HepG2 (cell line): ENCODE results near the gene TPCN2.

Experiments used
- ASH2L ChIP-seq: fragments of 300-600, 200-600 bp; sonication (generic); IDR thresholded peaks from 2 replicates; pipeline ENCODE4 v1.7.0; 2017; ENCODE audit warnings: low read depth, mild to moderate bottlenecking, moderate library complexity, mixed read lengths, low read length; ENCODE audit not compliant: insufficient read length
- ELF1 ChIP-seq: sonication (generic); formaldehyde crosslinking; IDR thresholded peaks from 2 replicates; pipeline ENCODE4 v1.4.0; 2020; ENCODE audit warnings: missing genetic modification reagents
- EZH2 ChIP-seq: conservative IDR thresholded peaks from 2 replicates; pipeline ENCODE4 v1.6.1; 2012; ENCODE audit warnings: mild to moderate bottlenecking, low read depth, low read length, moderate library complexity
- FIP1L1 ChIP-seq: fragments of 200-400 bp; formaldehyde crosslinking; IDR thresholded peaks from 2 replicates; pipeline ENCODE4 v1.6.1; 2018; ENCODE audit warnings: low read depth, mild to moderate bottlenecking, low read length, moderate library complexity, borderline replicate concordance; ENCODE audit not compliant: insufficient read depth
- FOXK1 ChIP-seq: sonication (generic); formaldehyde crosslinking; IDR thresholded peaks from 2 replicates; pipeline ENCODE4 v1.4.0; 2020; ENCODE audit warnings: low read depth, missing genetic modification reagents, borderline replicate concordance
- JARID2 ChIP-seq: sonication (generic); formaldehyde crosslinking; IDR thresholded peaks from 2 replicates; pipeline ENCODE4 v1.8.1; 2023; ENCODE audit warnings: missing genetic modification reagents, inconsistent platforms; ENCODE audit not compliant: insufficient replicate concordance
- JUNB ChIP-seq: sonication (generic); formaldehyde crosslinking; IDR thresholded peaks from 2 replicates; pipeline ENCODE4 v1.8.0; 2022; ENCODE audit warnings: missing genetic modification reagents, mild to moderate bottlenecking, borderline replicate concordance
- POLR2A ChIP-seq, 2 experiments: IDR thresholded peaks; 2 replicates each; pipeline ENCODE4 v1.6.1; 2011; ENCODE audit warnings: low read depth in 2 of 2, low read length in 2 of 2, mild to moderate bottlenecking in 1 of 2, moderate library complexity in 1 of 2; ENCODE audit not compliant: insufficient read depth in 1 of 2
- ZNF501 ChIP-seq: sonication (generic); formaldehyde crosslinking; IDR thresholded peaks from 2 replicates; pipeline ENCODE4 v1.5.1; 2020; ENCODE audit warnings: mild to moderate bottlenecking, moderate library complexity, missing genetic modification reagents
- ZNF569 ChIP-seq: sonication (generic); formaldehyde crosslinking; IDR thresholded peaks from 2 replicates; pipeline ENCODE4 v1.5.0; 2020; ENCODE audit warnings: mild to moderate bottlenecking, missing genetic modification reagents, moderate library complexity, borderline replicate concordance
- TF ChIP-seq, protein P1 (sequence below): sonication (generic); formaldehyde crosslinking; IDR thresholded peaks from 2 replicates; pipeline ENCODE4 v1.8.1; 2023; ENCODE audit warnings: missing genetic modification reagents, inconsistent platforms, borderline replicate concordance
- TF ChIP-seq, protein P2 (sequence below): sonication (generic); formaldehyde crosslinking; IDR thresholded peaks from 2 replicates; pipeline ENCODE4 v1.5.1; 2020; ENCODE audit warnings: mild to moderate bottlenecking, missing genetic modification reagents, moderate library complexity
- TF ChIP-seq, protein P3 (sequence below): sonication (generic); formaldehyde crosslinking; IDR thresholded peaks from 2 replicates; pipeline ENCODE4 v1.5.0; 2020; ENCODE audit warnings: mild to moderate bottlenecking, missing genetic modification reagents, moderate library complexity

DNA sequence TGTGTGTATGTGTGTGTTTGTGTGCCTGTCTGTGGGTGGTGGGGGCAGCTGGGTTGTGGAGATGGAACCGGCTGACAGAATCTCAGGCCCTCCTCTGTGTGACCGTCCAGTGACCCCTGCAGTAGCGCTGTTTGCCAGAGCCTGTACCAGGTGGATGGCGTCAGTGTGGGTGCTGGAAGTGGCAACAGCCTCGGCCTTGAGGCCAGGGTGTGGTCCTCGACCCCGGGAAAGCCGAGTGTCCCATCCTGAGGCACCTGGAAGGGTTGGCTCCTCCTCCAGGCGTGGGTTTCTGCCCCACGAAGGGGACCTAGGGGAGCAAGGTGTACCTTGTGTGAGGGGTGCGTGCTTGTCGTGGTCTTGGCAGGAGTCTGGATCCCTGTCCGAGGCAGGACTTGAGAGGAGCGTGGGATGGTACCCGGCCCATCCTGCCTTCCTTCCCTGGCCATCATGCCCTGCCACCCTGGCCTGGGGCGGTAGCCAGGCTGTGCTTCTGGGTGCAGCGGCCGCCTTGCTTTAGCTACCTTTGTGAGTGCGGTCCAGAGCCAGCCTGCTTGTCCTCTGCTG lies 16.5 kb downstream of the TPCN2 start:
- TF ChIP-seq ELF1 (CRISPR knock-in tag) (no peak), POLR2A (IDR thresholded peaks at IDR 0.05; ENCODE audit: insufficient read depth in 1 of 2, low read depth in 2 of 2, low read length in 2 of 2) (no peak), ZNF501 (CRISPR knock-in tag) (no peak), ZNF569 (CRISPR knock-in tag) (no peak), JUNB (CRISPR knock-in tag) (no peak), ASH2L (no peak), FOXK1 (CRISPR knock-in tag) (no peak), FIP1L1 (no peak), JARID2 (CRISPR knock-in tag) (no peak), EZH2 (no peak)
- TF ChIP-seq, protein P1, sequence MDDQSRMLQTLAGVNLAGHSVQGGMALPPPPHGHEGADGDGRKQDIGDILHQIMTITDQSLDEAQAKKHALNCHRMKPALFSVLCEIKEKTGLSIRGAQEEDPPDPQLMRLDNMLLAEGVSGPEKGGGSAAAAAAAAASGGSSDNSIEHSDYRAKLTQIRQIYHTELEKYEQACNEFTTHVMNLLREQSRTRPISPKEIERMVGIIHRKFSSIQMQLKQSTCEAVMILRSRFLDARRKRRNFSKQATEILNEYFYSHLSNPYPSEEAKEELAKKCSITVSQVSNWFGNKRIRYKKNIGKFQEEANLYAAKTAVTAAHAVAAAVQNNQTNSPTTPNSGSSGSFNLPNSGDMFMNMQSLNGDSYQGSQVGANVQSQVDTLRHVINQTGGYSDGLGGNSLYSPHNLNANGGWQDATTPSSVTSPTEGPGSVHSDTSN (CRISPR knock-in tag): no peak
- TF ChIP-seq, protein P2, sequence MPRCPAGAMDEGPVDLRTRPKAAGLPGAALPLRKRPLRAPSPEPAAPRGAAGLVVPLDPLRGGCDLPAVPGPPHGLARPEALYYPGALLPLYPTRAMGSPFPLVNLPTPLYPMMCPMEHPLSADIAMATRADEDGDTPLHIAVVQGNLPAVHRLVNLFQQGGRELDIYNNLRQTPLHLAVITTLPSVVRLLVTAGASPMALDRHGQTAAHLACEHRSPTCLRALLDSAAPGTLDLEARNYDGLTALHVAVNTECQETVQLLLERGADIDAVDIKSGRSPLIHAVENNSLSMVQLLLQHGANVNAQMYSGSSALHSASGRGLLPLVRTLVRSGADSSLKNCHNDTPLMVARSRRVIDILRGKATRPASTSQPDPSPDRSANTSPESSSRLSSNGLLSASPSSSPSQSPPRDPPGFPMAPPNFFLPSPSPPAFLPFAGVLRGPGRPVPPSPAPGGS (CRISPR knock-in tag): no peak
- TF ChIP-seq, protein P3, sequence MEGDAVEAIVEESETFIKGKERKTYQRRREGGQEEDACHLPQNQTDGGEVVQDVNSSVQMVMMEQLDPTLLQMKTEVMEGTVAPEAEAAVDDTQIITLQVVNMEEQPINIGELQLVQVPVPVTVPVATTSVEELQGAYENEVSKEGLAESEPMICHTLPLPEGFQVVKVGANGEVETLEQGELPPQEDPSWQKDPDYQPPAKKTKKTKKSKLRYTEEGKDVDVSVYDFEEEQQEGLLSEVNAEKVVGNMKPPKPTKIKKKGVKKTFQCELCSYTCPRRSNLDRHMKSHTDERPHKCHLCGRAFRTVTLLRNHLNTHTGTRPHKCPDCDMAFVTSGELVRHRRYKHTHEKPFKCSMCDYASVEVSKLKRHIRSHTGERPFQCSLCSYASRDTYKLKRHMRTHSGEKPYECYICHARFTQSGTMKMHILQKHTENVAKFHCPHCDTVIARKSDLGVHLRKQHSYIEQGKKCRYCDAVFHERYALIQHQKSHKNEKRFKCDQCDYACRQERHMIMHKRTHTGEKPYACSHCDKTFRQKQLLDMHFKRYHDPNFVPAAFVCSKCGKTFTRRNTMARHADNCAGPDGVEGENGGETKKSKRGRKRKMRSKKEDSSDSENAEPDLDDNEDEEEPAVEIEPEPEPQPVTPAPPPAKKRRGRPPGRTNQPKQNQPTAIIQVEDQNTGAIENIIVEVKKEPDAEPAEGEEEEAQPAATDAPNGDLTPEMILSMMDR (CRISPR knock-in tag): no peak
